ENCODE measurements around the gene CYP20A1. TPM values are rescaled to one million over a fixed set of nuclear protein-coding genes. Genes with fewer than 3 reads are reported as not detected.
"Not testable (repeated sequence)": the region's sequence is repeated elsewhere in the genome, so short reads cannot be mapped to it uniquely, and the experiment has no call there.

CYP20A1 gene
- 10 to 100 TPM; 18.0 to 20.3 (median 18.4) TPM for total RNA-seq (2021; fragmentation: NEBNext Ultra II Directional; extraction: Animal tissue kit (Norgen Biotek cat#: 25700))
- long read RNA-seq, transcript CYP20A1-201 (13 exons, 1,949 nt): major isoform, 13 of 35 reads
- long read RNA-seq, transcript CYP20A1-207 (11 exons, 1,359 nt): minor isoform, 8 of 35 reads
- long read RNA-seq, partial matches to known transcripts: 2 of 35 reads
- long read RNA-seq, other reads (novel, unspliced or antisense): 11 of 35 reads

- H3K27me3 Mint-ChIP-seq (ENCODE audit: insufficient read depth): peaks cover 2% of the 10 kb centered on the region; the same call in 1 of the 2 replicates
- peak; percentile 90 for DNase-seq
- H3K27ac Mint-ChIP-seq: peak within 1 kb of the TSS; percentile 93
- TF ChIP-seq CTCF (IDR thresholded peaks at IDR 0.05): peak; percentile 65
- peaks cover 38% of the 10 kb centered on the region for H3K36me3 Mint-ChIP-seq (ENCODE audit: low read depth)
- H3K9me3 Mint-ChIP-seq: no peaks in the 10 kb centered on the region
- peak within 1 kb of the TSS; percentile 97 for H3K4me3 Mint-ChIP-seq
- H3K4me1 Mint-ChIP-seq (ENCODE audit: low read depth): peaks cover 16% of the 10 kb centered on the region
These were observed at the start of gene CYP20A1 for GRCh38 chr2:203238704-203239526. TSS of gene CYP20A1 (plus strand) at chr2:203239018. CDS start at chr2:203239063, 45 bp downstream.

- H3K36me3 Mint-ChIP-seq (ENCODE audit: low read depth): peaks cover 26% of the 10 kb centered on the region
- not testable (repeated sequence) for H3K27me3 Mint-ChIP-seq (ENCODE audit: insufficient read depth); H3K9me3 Mint-ChIP-seq; DNase-seq; H3K4me1 Mint-ChIP-seq (ENCODE audit: low read depth); H3K27ac Mint-ChIP-seq; H3K4me3 Mint-ChIP-seq
These were observed 48.3 kb upstream of the CYP20A1 start for GRCh38 chr2:203190547-203190946.

GRCh38 chr2:203191026-203191425, 47.8 kb upstream of the CYP20A1 start:
- H3K9me3 Mint-ChIP-seq; H3K4me1 Mint-ChIP-seq (ENCODE audit: low read depth); H3K27ac Mint-ChIP-seq; H3K4me3 Mint-ChIP-seq; DNase-seq; H3K27me3 Mint-ChIP-seq (ENCODE audit: insufficient read depth): not testable (repeated sequence)
- H3K36me3 Mint-ChIP-seq (ENCODE audit: low read depth): peaks cover 21% of the 10 kb centered on the region

- no peak for DNase-seq
- no peak for TF ChIP-seq CTCF (IDR thresholded peaks at IDR 0.05)
- Mint-ChIP-seq H3K4me3 (no peak overlapping the region), H3K27ac (no peak overlapping the region), H3K9me3 (no peaks in the 10 kb centered on the region), H3K36me3 (ENCODE audit: low read depth) (peaks cover 18% of the 10 kb centered on the region), H3K27me3 (ENCODE audit: insufficient read depth) (no peaks in the 10 kb centered on the region), H3K4me1 (ENCODE audit: low read depth) (0 out of 2 replicates have a peak, but pooled peaks cover 5% of the 10 kb centered on the region)
These were observed 46.9 kb upstream of the CYP20A1 start for GRCh38 chr2:203191961-203192360.

- DNase-seq: peak; percentile 52
- H3K27ac Mint-ChIP-seq: peak overlapping the region; percentile 34
- 0 out of 2 replicates have a peak, but pooled peaks cover 5% of the 10 kb centered on the region for H3K4me1 Mint-ChIP-seq (ENCODE audit: low read depth)
- TF ChIP-seq CTCF (IDR thresholded peaks at IDR 0.05): no peak
- no peak overlapping the region for H3K4me3 Mint-ChIP-seq
- H3K27me3 Mint-ChIP-seq (ENCODE audit: insufficient read depth): no peaks in the 10 kb centered on the region; the same call in 1 of the 2 replicates
- H3K9me3 Mint-ChIP-seq: no peaks in the 10 kb centered on the region
- peaks cover 6% of the 10 kb centered on the region for H3K36me3 Mint-ChIP-seq (ENCODE audit: low read depth)
These were observed 43.3 kb upstream of the CYP20A1 start for GRCh38 chr2:203195331-203196036.

- peaks cover 4% of the 10 kb centered on the region for H3K36me3 Mint-ChIP-seq (ENCODE audit: low read depth)
- no peaks in the 10 kb centered on the region; the same call in 1 of the 2 replicates for H3K27me3 Mint-ChIP-seq (ENCODE audit: insufficient read depth)
- H3K27ac Mint-ChIP-seq: no peak overlapping the region
- no peak for TF ChIP-seq CTCF (IDR thresholded peaks at IDR 0.05)
- DNase-seq: no peak
- H3K4me1 Mint-ChIP-seq (ENCODE audit: low read depth): no peaks in the 10 kb centered on the region
- no peak overlapping the region for H3K4me3 Mint-ChIP-seq
- no peaks in the 10 kb centered on the region for H3K9me3 Mint-ChIP-seq
These were observed 38.0 kb upstream of the CYP20A1 start for GRCh38 chr2:203200866-203201265.
